Spleen (tissue), 11 donors: Measurements from ENCODE around the gene CACNA1C. TPM values are rescaled to one million over a fixed set of nuclear protein-coding genes. Genes with fewer than 3 reads are reported as not detected.

Source experiments
- DNase-seq: peaks from one replicate; pipeline ENCODE4 v3.0.0-alpha.2; 2020
- H3K27ac ChIP-seq, 8 donors: fragments of 200-600 bp; sonication (generic) in 7 of 8; 1 replicate in 4 of 8; 2 replicates in 4 of 8; pipeline versions ENCODE4 v1.5.0 to v1.8.0; 2016 to 2021; ENCODE audit warnings: inconsistent platforms in 4 of 8, mild to moderate bottlenecking in 4 of 8, moderate library complexity in 1 of 8
- H3K27me3 ChIP-seq, 7 donors: fragments of 200-600 bp; sonication (generic) in 6 of 7; replicated peaks in 1 of 7; 1 replicate in 4 of 7; 2 replicates in 3 of 7; pipeline versions ENCODE4 v1.5.0 to v1.8.0; 2016 to 2021; ENCODE audit warnings: inconsistent platforms in 3 of 7, mild to moderate bottlenecking in 1 of 7
- H3K36me3 ChIP-seq, 6 donors: fragments of 200-600 bp; sonication (generic) in 5 of 6; 1 replicate in 4 of 6; 2 replicates in 2 of 6; pipeline versions ENCODE4 v1.5.0 to v1.8.0; 2016 to 2021; ENCODE audit warnings: inconsistent platforms in 2 of 6
- H3K4me1 ChIP-seq, 6 donors: fragments of 200-600 bp; sonication (generic) in 5 of 6; 1 replicate in 3 of 6; 2 replicates in 3 of 6; pipeline versions ENCODE4 v1.5.0 to v1.8.0; 2016 to 2021; ENCODE audit warnings: inconsistent platforms in 3 of 6
- H3K4me3 ChIP-seq, 8 donors: fragments of 200-600 bp; sonication (generic) in 7 of 8; 1 replicate in 4 of 8; 2 replicates in 4 of 8; pipeline versions ENCODE4 v1.5.0 to v1.8.0; 2016 to 2021; ENCODE audit warnings: inconsistent platforms in 4 of 8, mild to moderate bottlenecking in 4 of 8, moderate library complexity in 2 of 8
- H3K9me3 ChIP-seq, 8 donors: fragments of 200-600 bp; sonication (generic) in 7 of 8; 1 replicate in 4 of 8; 2 replicates in 4 of 8; pipeline versions ENCODE4 v1.5.0 to v1.8.0; 2016 to 2021; ENCODE audit warnings: inconsistent platforms in 4 of 8
- CTCF ChIP-seq, 11 experiments: fragments of 200-600 bp in 7 of 11; fragments of 450-650 bp in 4 of 11; sonication (generic) in 4 of 11; IDR thresholded peaks in 8 of 11; conservative IDR thresholded peaks in 3 of 11; 1 replicate in 7 of 11; 2 replicates in 4 of 11; pipeline versions ENCODE4 v1.4.0 to v1.8.0; 2016 to 2021; ENCODE audit warnings: antibody characterized with exemption in 11 of 11, inconsistent platforms in 4 of 11, mild to moderate bottlenecking in 1 of 11
- POLR2A ChIP-seq, 3 donors: fragments of 450-650 bp; IDR thresholded peaks; one replicate each; pipeline ENCODE4 v1.5.1; 2017; ENCODE audit warnings: antibody characterized with exemption in 3 of 3, mild to moderate bottlenecking in 1 of 3
- POLR2AphosphoS5 ChIP-seq, 3 donors: sonication (generic); formaldehyde crosslinking; IDR thresholded peaks; one replicate each; pipeline ENCODE4 v1.5.1; 2017; ENCODE audit warnings: antibody characterized with exemption in 3 of 3
- WGBS, 5 donors: extraction: QIAGEN DNeasy Blood & Tissue Kit in 3 of 5; methylation state at CpG; one replicate each; pipeline versions ENCODE4 v1.1.5 to v1.1.7; 2013 to 2018; 5-methylcytosine and 5-hydroxymethylcytosine counted together
- intact Hi-C: fragments of 100-400 bp; cut with DNase I; formaldehyde crosslinking; loops from one replicate; pipeline ENCODE4 v1.15.0; 2023; ENCODE audit warnings: low total_unique reads
- polyA plus RNA-seq, 3 donors: library from polyadenylated mRNA; stranded (reverse); fragments of 200-250 nt; gene quantifications; one replicate each; pipeline ENCODE4 v1.2.1, GENCODE V29; 2013
- total RNA-seq, 7 donors: library from RNA; depleted of rRNA in 3 of 7; stranded (reverse); fragments of >200 nt in 3 of 7; fragmentation: NEBNext Ultra II Directional in 4 of 7; extraction: Animal tissue kit (Norgen Biotek cat#: 25700) in 4 of 7; gene quantifications; one replicate each; pipeline versions ENCODE4 v1.1.0 to v1.2.1, GENCODE V29; 2016 to 2021
- donor health status: healthy with polysubstance abuse.
- donor health status: DM: no; HTN: no; CAD: no; lungs with moderate emphysema.
- donor health status: DM: no; HTN: no; CAD: no.
- donor health status: Bipolar disorder and iron deficiency.
- donor health status: healthy.
- donor health status: DM: no; HTN: no; CAD: no.
- donor health status: DM: yes; HTN: yes; CAD: no.

The CACNA1C gene
- total and polyA plus RNA-seq, 10 donors: 0.67 to 27.6 (median 18.4) TPM

- no peaks in the 10 kb centered on the region for H3K9me3 ChIP-seq
- H3K27me3 ChIP-seq: peaks cover 0 to 33% (median 3%) of the 10 kb centered on the region in 7 donors
- 23 to 51% (median 29%) methylated on average over 12 to 13 of the region's 13 CpGs for WGBS, 5 donors
- no peak overlapping the region for H3K4me3 ChIP-seq
- H3K27ac ChIP-seq: no peak overlapping the region
- no peak for TF ChIP-seq CTCF (IDR thresholded peaks at IDR 0.05 in 8 of 11, conservative IDR thresholded peaks at IDR 0.05 in 3 of 11)
- TF ChIP-seq POLR2AphosphoS5 (IDR thresholded peaks at IDR 0.05): peak; percentile 49 to 66 (median 65)
- no peaks in the 10 kb centered on the region for H3K36me3 ChIP-seq
- peaks cover 0 to 19% (median 0%) of the 10 kb centered on the region in 6 donors for H3K4me1 ChIP-seq
- no peak for DNase-seq
- intact Hi-C loops: no loop called here
These were observed 572.5 kb downstream of the CACNA1C start for GRCh38 chr12:2625289-2625612.

GRCh38 chr12:2627076-2627834, 574.5 kb downstream of the CACNA1C start:
- no peaks in the 10 kb centered on the region for H3K9me3 ChIP-seq
- no peak overlapping the region for H3K4me3 ChIP-seq
- peaks cover 0 to 33% (median 3%) of the 10 kb centered on the region in 7 donors for H3K27me3 ChIP-seq
- intact Hi-C loops: no loop called here
- no peak overlapping the region for H3K27ac ChIP-seq
- H3K4me1 ChIP-seq: peaks cover 0 to 9% (median 0%) of the 10 kb centered on the region in 6 donors
- H3K36me3 ChIP-seq: no peaks in the 10 kb centered on the region
- WGBS, 5 donors: 51 to 64% (median 56%) methylated on average over 15 of the region's 15 CpGs
- TF ChIP-seq CTCF (IDR thresholded peaks at IDR 0.05 in 8 of 11, conservative IDR thresholded peaks at IDR 0.05 in 3 of 11): no peak
- no peak for TF ChIP-seq POLR2AphosphoS5 (IDR thresholded peaks at IDR 0.05)
- no peak for TF ChIP-seq POLR2A (IDR thresholded peaks at IDR 0.05)
- no peak for DNase-seq

GRCh38 chr12:2627835-2628191, 575.0 kb downstream of the CACNA1C start:
- no peak overlapping the region for H3K4me3 ChIP-seq
- H3K9me3 ChIP-seq: no peaks in the 10 kb centered on the region
- no peak overlapping the region for H3K27ac ChIP-seq
- intact Hi-C loops: no loop called here
- TF ChIP-seq CTCF (IDR thresholded peaks at IDR 0.05 in 8 of 11, conservative IDR thresholded peaks at IDR 0.05 in 3 of 11): no peak
- TF ChIP-seq POLR2AphosphoS5 (IDR thresholded peaks at IDR 0.05): no peak
- no peak for TF ChIP-seq POLR2A (IDR thresholded peaks at IDR 0.05)
- WGBS, 5 donors: 40 to 55% (median 49%) methylated on average over 11 of the region's 11 CpGs
- no peaks in the 10 kb centered on the region for H3K36me3 ChIP-seq
- H3K4me1 ChIP-seq: peaks cover 0 to 9% (median 0%) of the 10 kb centered on the region in 6 donors
- DNase-seq: no peak
- peaks cover 0 to 33% (median 3%) of the 10 kb centered on the region in 7 donors for H3K27me3 ChIP-seq

- TF ChIP-seq CTCF (IDR thresholded peaks at IDR 0.05 in 8 of 11, conservative IDR thresholded peaks at IDR 0.05 in 3 of 11) (no peak), POLR2A (IDR thresholded peaks at IDR 0.05) (no peak), POLR2AphosphoS5 (IDR thresholded peaks at IDR 0.05) (no peak)
- intact Hi-C loops: no loop called here
- 90 to 96% (median 95%) methylated on average over 6 of the region's 6 CpGs for WGBS, 5 donors
These were observed 575.6 kb downstream of the CACNA1C start for GRCh38 chr12:2628401-2628800.

More at GRCh38 chr12:2628401-2628800, 575.6 kb downstream of the CACNA1C start:
- Histone ChIP-seq H3K27me3 (peaks cover 0 to 33% (median 3%) of the 10 kb centered on the region in 7 donors), H3K4me3 (no peak overlapping the region), H3K4me1 (peaks cover 0 to 9% (median 0%) of the 10 kb centered on the region in 6 donors), H3K36me3 (no peaks in the 10 kb centered on the region), H3K27ac (no peak overlapping the region), H3K9me3 (no peaks in the 10 kb centered on the region)
- no peak for DNase-seq
